Lower lobe of right lung (tissue), 2 donors: ENCODE data around the gene RAB7B. TPM values are rescaled to one million over a fixed set of nuclear protein-coding genes. Genes with fewer than 3 reads are reported as not detected.
A peak's percentile ranks its signal among the peaks of the same experiment; 100 is the strongest.

ENCODE experiments used
- ATAC-seq, 2 donors: fragments of 200-7000 bp; cut with Tn5 transposase; one replicate each; pipeline ENCODE4 v1.9.1; 2020 to 2022; ENCODE audit warnings: mild to moderate bottlenecking in 2 of 2, moderate library complexity in 2 of 2
- DNase-seq: peaks from one replicate; pipeline ENCODE4 v3.0.0-alpha.2; 2020
- H3K27ac ChIP-seq: fragments of 200-600 bp; one replicate; pipeline ENCODE4 v1.8.0; 2022
- H3K27me3 ChIP-seq: fragments of 200-600 bp; one replicate; pipeline ENCODE4 v1.8.0; 2022; ENCODE audit warnings: low read depth
- H3K36me3 ChIP-seq: fragments of 200-600 bp; one replicate; pipeline ENCODE4 v1.8.0; 2022; ENCODE audit warnings: mild to moderate bottlenecking
- H3K4me1 ChIP-seq: fragments of 200-600 bp; one replicate; pipeline ENCODE4 v1.8.0; 2022
- H3K4me3 ChIP-seq: fragments of 200-600 bp; one replicate; pipeline ENCODE4 v1.8.0; 2022; ENCODE audit warnings: mild to moderate bottlenecking
- H3K9me3 ChIP-seq: fragments of 200-600 bp; one replicate; pipeline ENCODE4 v1.8.0; 2022
- CTCF ChIP-seq: fragments of 200-600 bp; IDR thresholded peaks from one replicate; pipeline ENCODE4 v1.8.0; 2022; ENCODE audit warnings: antibody characterized with exemption, mild to moderate bottlenecking
- intact Hi-C: fragments of 100-400 bp; cut with DNase I; formaldehyde crosslinking; loops from one replicate; pipeline ENCODE4 v1.11.0; 2022
- total RNA-seq: library from RNA; stranded (reverse); fragmentation: NEBNext Ultra II Directional; extraction: Animal tissue kit (Norgen Biotek cat#: 25700); gene quantifications from one replicate; pipeline ENCODE4 v1.2.1, GENCODE V29; 2021
- donor health status: DM: no; HTN: yes; CAD: no; lungs with severe emphysema.

RAB7B gene
- total RNA-seq, 1 donor from 2014 or later = 9.1 TPM

DNA sequence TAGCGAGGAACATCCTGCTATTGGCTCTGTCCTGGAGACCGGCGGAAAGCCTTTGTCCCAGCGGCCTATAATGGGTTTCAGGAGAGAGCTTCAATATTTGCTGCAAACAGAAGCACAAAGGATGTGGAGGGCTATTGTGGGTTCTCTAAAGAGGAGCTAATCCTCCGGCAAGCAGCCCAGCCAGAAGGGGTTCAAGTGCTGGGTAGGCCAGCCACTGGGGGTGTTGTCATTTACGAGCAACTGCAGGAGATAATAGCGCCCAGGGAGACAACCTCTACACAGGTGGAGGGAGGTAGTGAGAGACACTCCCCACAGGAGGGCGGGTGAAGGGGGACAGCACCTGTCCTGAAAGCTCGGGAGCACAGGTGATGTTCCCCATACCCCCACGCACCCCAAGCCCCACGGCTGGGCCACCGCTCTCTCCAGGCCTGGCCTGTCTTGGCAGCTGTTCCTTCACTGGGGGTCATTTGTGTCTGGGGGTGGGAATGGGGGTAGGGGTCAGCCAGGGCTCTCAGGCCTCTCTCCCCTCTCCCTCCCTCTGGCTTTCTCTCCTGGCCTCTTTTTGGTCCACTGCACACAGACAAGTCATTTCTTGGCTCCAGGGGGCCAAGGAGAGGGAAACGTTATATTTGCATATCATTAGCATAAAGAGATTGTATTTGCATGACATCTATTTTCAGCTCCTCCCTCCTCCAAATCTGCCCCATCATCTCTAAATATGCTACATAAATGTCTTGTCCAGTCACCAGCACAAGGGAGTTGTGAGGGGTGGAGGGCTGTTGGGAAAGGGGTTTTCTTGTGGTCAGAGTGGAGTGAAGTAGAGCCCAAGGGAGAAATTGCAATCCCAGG, 37.9 kb downstream of the RAB7B start:
- H3K4me3 ChIP-seq = no peak overlapping the region
- no peaks in the 10 kb centered on the region for H3K36me3 ChIP-seq
- no peak for ATAC-seq
- H3K27ac ChIP-seq = no peak overlapping the region
- peaks cover 23% of the 10 kb centered on the region for H3K4me1 ChIP-seq
- intact Hi-C loops = no loop called here
- DNase-seq = no peak
- H3K27me3 ChIP-seq = no peaks in the 10 kb centered on the region
- no peak for TF ChIP-seq CTCF
- H3K9me3 ChIP-seq = no peaks in the 10 kb centered on the region

GRCh38 chr1:205963352-205964155, 39.6 kb downstream of the RAB7B start:
- no peak for TF ChIP-seq CTCF
- H3K27me3 ChIP-seq = no peaks in the 10 kb centered on the region
- peaks cover 23% of the 10 kb centered on the region for H3K4me1 ChIP-seq
- ATAC-seq = peak in 1 of 2 donors; percentile 23
- intact Hi-C loops = no loop called here
- no peaks in the 10 kb centered on the region for H3K9me3 ChIP-seq
- H3K27ac ChIP-seq = no peak overlapping the region
- no peaks in the 10 kb centered on the region for H3K36me3 ChIP-seq
- DNase-seq = no peak
- no peak overlapping the region for H3K4me3 ChIP-seq

DNA sequence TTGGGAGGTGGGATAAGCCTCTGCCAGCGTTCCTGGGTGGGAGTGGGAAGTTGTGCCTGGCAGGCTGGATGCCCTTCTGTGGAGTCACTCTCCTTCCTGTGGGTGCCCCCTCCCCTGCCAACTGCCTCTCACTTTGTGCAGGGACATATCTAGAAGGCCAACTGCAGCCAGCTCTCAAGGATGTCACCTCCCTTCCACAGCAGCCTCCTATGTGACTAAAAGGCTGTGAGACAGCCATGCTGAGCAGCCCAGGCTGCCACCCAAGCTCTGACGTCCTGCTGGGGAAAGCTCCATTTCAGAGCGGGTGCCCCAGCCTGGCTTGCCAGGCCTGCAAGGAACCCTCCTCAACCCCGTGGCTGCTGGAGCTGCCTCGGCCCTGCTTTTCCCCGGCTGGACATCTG, 40.4 kb downstream of the RAB7B start:
- Histone ChIP-seq H3K4me3 (no peak overlapping the region), H3K27ac (peak overlapping the region; percentile 49), H3K4me1 (peaks cover 23% of the 10 kb centered on the region), H3K9me3 (no peaks in the 10 kb centered on the region), H3K27me3 (no peaks in the 10 kb centered on the region), H3K36me3 (no peaks in the 10 kb centered on the region)
- intact Hi-C loops = no loop called here
- no peak for DNase-seq
- TF ChIP-seq CTCF = no peak
- ATAC-seq = peak in 1 of 2 donors; percentile 11

GRCh38 chr1:205961991-205962820, 41.0 kb downstream of the RAB7B start:
- H3K4me1 ChIP-seq = peaks cover 23% of the 10 kb centered on the region
- intact Hi-C loops = no loop called here
- TF ChIP-seq CTCF = no peak
- H3K27ac ChIP-seq = peak overlapping the region; percentile 49
- H3K36me3 ChIP-seq = no peaks in the 10 kb centered on the region
- H3K9me3 ChIP-seq = no peaks in the 10 kb centered on the region
- H3K4me3 ChIP-seq = no peak overlapping the region
- ATAC-seq (peak; percentile 88), DNase-seq (peak; percentile 87)
- no peaks in the 10 kb centered on the region for H3K27me3 ChIP-seq

DNA sequence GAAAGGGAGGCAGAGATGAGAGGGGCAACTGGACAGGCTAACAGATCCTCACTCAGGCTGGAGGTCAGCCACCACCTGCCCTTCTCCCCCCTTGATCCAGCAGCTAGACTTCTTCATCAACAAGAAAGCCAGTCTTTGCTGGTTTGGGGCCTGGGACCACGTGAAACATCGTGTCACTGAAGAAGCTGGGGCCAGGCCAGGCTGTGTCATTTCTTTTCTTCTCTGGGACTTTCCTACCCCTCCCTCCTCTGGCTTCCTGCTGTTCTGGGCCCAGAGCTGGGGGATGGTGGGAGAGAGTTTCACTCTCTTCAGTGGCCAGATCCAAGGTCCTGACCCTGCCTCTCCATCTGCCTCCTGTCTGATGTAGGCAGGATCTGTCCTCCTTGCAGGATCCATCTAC, 41.8 kb downstream of the RAB7B start:
- Histone ChIP-seq H3K27me3 (no peaks in the 10 kb centered on the region), H3K27ac (peak overlapping the region; percentile 49), H3K9me3 (no peaks in the 10 kb centered on the region), H3K36me3 (no peaks in the 10 kb centered on the region), H3K4me1 (peaks cover 23% of the 10 kb centered on the region), H3K4me3 (no peak overlapping the region)
- intact Hi-C loops = no loop called here
- no peak for TF ChIP-seq CTCF
- DNase-seq (no peak), ATAC-seq (peak; percentile 41 to 49)
